ENCODE measurements around the gene IRS2.

The IRS2 gene

GRCh38 chr13:109728791-109729731, 57.3 kb downstream of the IRS2 start:
- no peak for DNase-seq

- no peak for DNase-seq
Measured at GRCh38 chr13:109728061-109728460, 58.3 kb downstream of the IRS2 start.

- no peak for DNase-seq
Measured at GRCh38 chr13:109727251-109727650, 59.1 kb downstream of the IRS2 start.

- DNase-seq = no peak
Measured at GRCh38 chr13:109725995-109726637, 60.3 kb downstream of the IRS2 start.

GRCh38 chr13:109725297-109725696, 61.1 kb downstream of the IRS2 start:
- DNase-seq = no peak

GRCh38 chr13:109724603-109725002, 61.8 kb downstream of the IRS2 start:
- no peak for DNase-seq

GRCh38 chr13:109723046-109723445, 63.3 kb downstream of the IRS2 start:
- DNase-seq = no peak

- DNase-seq = no peak
Measured at GRCh38 chr13:109722068-109722467, 64.3 kb downstream of the IRS2 start.

- DNase-seq = no peak
Measured at GRCh38 chr13:109720758-109721184, 65.6 kb downstream of the IRS2 start.

GRCh38 chr13:109719962-109720646, 66.3 kb downstream of the IRS2 start:
- DNase-seq = no peak

- no peak for DNase-seq
Measured at GRCh38 chr13:109718726-109719125, 67.7 kb downstream of the IRS2 start.

GRCh38 chr13:109717686-109718085, 68.7 kb downstream of the IRS2 start:
- DNase-seq = no peak

- DNase-seq = no peak
Measured at GRCh38 chr13:109715902-109716301, 70.5 kb downstream of the IRS2 start.

GRCh38 chr13:109713681-109714080, 72.7 kb downstream of the IRS2 start:
- no peak for DNase-seq

- no peak for DNase-seq
Measured at GRCh38 chr13:109712124-109712722, 74.2 kb downstream of the IRS2 start.

GRCh38 chr13:109707742-109708617, 78.4 kb downstream of the IRS2 start:
- DNase-seq = no peak

GRCh38 chr13:109707044-109707741, 79.2 kb downstream of the IRS2 start:
- no peak for DNase-seq

GRCh38 chr13:109706015-109706715, 80.2 kb downstream of the IRS2 start:
- DNase-seq = no peak

GRCh38 chr13:109704771-109705635, 81.4 kb downstream of the IRS2 start:
- no peak for DNase-seq

- no peak for DNase-seq
Measured at GRCh38 chr13:109703250-109703649, 83.1 kb downstream of the IRS2 start.

Measured in stimulated activated CD4-positive, alpha-beta T cell treated with anti-CD3 and anti-CD28 coated beads, Interleukin-4, amount 100 ng/mL, for 1 hour (primary cell).